Esophagus muscularis mucosa (tissue), 4 donors: ENCODE measurements around the gene JARID2. TPM values are rescaled to one million over a fixed set of nuclear protein-coding genes. Genes with fewer than 3 reads are reported as not detected.

Experiments
- DNase-seq: peaks from one replicate; pipeline ENCODE4 v3.0.0-alpha.2; 2017; ENCODE audit errors: extremely low spot score
- H3K27ac ChIP-seq, 4 donors: fragments of 200-600 bp; sonication (generic); replicated peaks in 1 of 4; 1 replicate in 3 of 4; 2 replicates in 1 of 4; pipeline ENCODE4 v1.5.1; 2016 to 2019; ENCODE audit warnings: mild to moderate bottlenecking in 1 of 4
- H3K27me3 ChIP-seq, 4 donors: fragments of 200-600 bp; sonication (generic); one replicate each; pipeline versions ENCODE4 v1.5.1 to v1.6.0; 2016 to 2019
- H3K36me3 ChIP-seq, 4 donors: fragments of 200-600 bp; sonication (generic); one replicate each; pipeline ENCODE4 v1.5.1; 2016 to 2019
- H3K4me1 ChIP-seq, 4 donors: fragments of 200-600 bp; sonication (generic); one replicate each; pipeline ENCODE4 v1.5.1; 2016 to 2019
- H3K4me3 ChIP-seq, 4 donors: fragments of 200-600 bp; sonication (generic); 1 replicate in 2 of 4; 2 replicates in 2 of 4; pipeline ENCODE4 v1.5.1; 2016 to 2019; ENCODE audit warnings: mild to moderate bottlenecking in 4 of 4, moderate library complexity in 1 of 4
- H3K9me3 ChIP-seq, 4 donors: fragments of 200-600 bp; sonication (generic); 1 replicate in 3 of 4; 2 replicates in 1 of 4; pipeline ENCODE4 v1.5.1; 2016 to 2019
- EP300 ChIP-seq: sonication (generic); formaldehyde crosslinking; IDR thresholded peaks from one replicate; pipeline ENCODE4 v1.6.1; 2017; ENCODE audit warnings: antibody characterized with exemption
- POLR2A ChIP-seq: fragments of 450-650 bp; IDR thresholded peaks from one replicate; pipeline ENCODE4 v1.6.1; 2017; ENCODE audit warnings: antibody characterized with exemption, moderate library complexity, mild to moderate bottlenecking, low read depth
- POLR2AphosphoS5 ChIP-seq, 2 donors: sonication (generic); formaldehyde crosslinking; IDR thresholded peaks; one replicate each; pipeline ENCODE4 v1.6.1; 2017; ENCODE audit warnings: antibody characterized with exemption in 2 of 2
- WGBS: methylation state at CpG from one replicate; pipeline ENCODE4 v1.1.5; 2018; 5-methylcytosine and 5-hydroxymethylcytosine counted together
- intact Hi-C: fragments of 100-400 bp; cut with DNase I; formaldehyde crosslinking; loops from one replicate; pipeline ENCODE4 v1.15.1; 2023
- total RNA-seq, 4 donors: library from RNA; depleted of rRNA; stranded (reverse); fragments of >200 nt; gene quantifications; one replicate each; pipeline versions ENCODE4 v1.1.0 to v1.2.1, GENCODE V29; 2016
- TF ChIP-seq, protein P1 (sequence below), 3 experiments: fragments of 200-600 bp in 2 of 3; fragments of 450-650 bp in 1 of 3; sonication (generic) in 2 of 3; IDR thresholded peaks; one replicate each; pipeline ENCODE4 v1.5.1; 2017 to 2019; ENCODE audit warnings: antibody characterized with exemption in 3 of 3, mild to moderate bottlenecking in 2 of 3, moderate library complexity in 1 of 3

JARID2 gene
- total RNA-seq, 4 donors from 2014 or later, result 5.8 to 10.4 (median 8.1) TPM

DNA sequence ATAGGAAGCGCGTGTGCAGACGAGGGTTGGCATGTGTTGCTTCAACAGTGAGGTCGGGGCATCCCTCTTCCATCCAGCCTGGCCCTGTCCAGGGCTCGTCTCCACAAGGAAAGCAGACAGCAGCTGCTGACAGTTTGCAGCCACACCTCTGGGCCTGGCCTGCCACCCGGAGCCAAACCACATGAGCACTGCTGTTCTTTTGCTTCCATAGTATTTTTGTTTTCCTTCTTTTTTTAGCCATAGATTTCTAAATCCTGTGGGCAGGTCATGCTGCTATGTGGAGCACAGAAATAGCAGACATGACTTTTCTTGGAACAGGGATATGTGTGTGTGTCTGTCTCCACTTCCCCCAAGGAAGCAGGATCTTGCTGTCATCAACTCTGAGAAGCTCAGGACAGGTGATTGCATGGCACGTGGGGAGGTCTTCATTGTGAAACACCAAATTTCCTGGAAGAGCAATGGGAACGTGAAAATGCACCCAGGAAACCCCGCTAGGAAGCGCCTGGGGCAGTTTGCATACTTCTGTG, 249.6 kb downstream of the JARID2 start:
- Histone ChIP-seq H3K36me3 (peaks cover 0 to 30% (median 12%) of the 10 kb centered on the region in 4 donors), H3K9me3 (no peaks in the 10 kb centered on the region), H3K4me1 (peaks cover 31 to 49% (median 34%) of the 10 kb centered on the region in 4 donors), H3K27ac (peak overlapping the region in 2 of 4 donors; percentile 1 to 54), H3K27me3 (no peaks in the 10 kb centered on the region), H3K4me3 (no peak overlapping the region)
- TF ChIP-seq POLR2A (no peak), POLR2AphosphoS5 (IDR thresholded peaks at IDR 0.05) (peak; percentile 37 to 69)
- WGBS, result 61% methylated on average over 10 of the region's 10 CpGs
- intact Hi-C loops, result no loop called here
- no peak for DNase-seq

DNA sequence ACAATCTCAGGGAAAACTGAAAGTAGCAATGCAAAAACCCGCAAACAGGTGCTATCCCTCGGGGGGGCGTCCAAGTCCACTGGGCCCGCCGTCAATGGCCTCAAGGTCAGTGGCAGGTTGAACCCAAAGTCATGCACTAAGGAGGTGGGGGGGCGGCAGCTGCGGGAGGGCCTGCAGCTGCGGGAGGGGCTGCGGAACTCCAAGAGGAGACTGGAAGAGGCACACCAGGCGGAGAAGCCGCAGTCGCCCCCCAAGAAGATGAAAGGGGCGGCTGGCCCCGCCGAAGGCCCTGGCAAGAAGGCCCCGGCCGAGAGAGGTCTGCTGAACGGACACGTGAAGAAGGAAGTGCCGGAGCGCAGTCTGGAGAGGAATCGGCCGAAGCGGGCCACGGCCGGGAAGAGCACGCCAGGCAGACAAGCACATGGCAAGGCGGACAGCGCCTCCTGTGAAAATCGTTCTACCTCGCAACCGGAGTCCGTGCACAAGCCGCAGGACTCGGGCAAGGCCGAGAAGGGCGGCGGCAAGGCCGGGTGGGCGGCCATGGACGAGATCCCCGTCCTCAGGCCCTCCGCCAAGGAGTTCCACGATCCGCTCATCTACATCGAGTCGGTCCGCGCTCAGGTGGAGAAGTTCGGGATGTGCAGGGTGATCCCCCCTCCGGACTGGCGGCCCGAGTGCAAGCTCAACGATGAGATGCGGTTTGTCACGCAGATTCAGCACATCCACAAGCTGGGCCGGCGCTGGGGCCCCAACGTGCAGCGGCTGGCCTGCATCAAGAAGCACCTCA, 250.7 kb downstream of the JARID2 start:
- H3K27me3 ChIP-seq, result no peaks in the 10 kb centered on the region
- no peak for DNase-seq
- TF ChIP-seq EP300, result no peak
- no peak for TF ChIP-seq POLR2A
- TF ChIP-seq POLR2AphosphoS5 (IDR thresholded peaks at IDR 0.05), result no peak
- TF ChIP-seq, protein P1, sequence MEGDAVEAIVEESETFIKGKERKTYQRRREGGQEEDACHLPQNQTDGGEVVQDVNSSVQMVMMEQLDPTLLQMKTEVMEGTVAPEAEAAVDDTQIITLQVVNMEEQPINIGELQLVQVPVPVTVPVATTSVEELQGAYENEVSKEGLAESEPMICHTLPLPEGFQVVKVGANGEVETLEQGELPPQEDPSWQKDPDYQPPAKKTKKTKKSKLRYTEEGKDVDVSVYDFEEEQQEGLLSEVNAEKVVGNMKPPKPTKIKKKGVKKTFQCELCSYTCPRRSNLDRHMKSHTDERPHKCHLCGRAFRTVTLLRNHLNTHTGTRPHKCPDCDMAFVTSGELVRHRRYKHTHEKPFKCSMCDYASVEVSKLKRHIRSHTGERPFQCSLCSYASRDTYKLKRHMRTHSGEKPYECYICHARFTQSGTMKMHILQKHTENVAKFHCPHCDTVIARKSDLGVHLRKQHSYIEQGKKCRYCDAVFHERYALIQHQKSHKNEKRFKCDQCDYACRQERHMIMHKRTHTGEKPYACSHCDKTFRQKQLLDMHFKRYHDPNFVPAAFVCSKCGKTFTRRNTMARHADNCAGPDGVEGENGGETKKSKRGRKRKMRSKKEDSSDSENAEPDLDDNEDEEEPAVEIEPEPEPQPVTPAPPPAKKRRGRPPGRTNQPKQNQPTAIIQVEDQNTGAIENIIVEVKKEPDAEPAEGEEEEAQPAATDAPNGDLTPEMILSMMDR (IDR thresholded peaks at IDR 0.05), result no peak
- intact Hi-C loops, result no loop called here
- WGBS, result 97% methylated on average over 46 of the region's 60 CpGs
- no peak overlapping the region for H3K4me3 ChIP-seq
- peaks cover 22 to 41% (median 26%) of the 10 kb centered on the region in 4 donors for H3K4me1 ChIP-seq
- H3K36me3 ChIP-seq, result peaks cover 0 to 41% (median 22%) of the 10 kb centered on the region in 4 donors
- peak overlapping the region in 1 of 4 donors; percentile 54 for H3K27ac ChIP-seq
- H3K9me3 ChIP-seq, result no peaks in the 10 kb centered on the region

DNA sequence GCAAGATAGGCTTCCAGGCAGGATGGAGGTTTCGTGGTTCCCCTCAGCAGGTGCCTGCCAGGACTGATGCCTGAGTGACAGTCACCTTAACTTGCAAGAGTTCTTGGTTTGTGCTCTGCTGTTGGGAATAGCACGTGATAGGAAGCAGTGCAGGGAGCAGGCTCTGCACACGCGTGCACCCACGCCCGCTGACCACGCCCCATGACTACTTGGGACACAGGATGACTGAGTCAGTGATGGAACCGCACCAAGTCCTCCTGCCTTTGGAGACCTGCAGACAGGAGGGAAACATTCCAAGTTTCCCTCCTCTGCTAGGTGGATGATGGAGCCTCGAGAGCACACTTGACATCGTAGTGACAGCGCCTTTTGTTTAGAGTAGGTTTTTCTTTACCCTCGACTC, 252.8 kb downstream of the JARID2 start:
- Histone ChIP-seq H3K9me3 (no peaks in the 10 kb centered on the region), H3K4me1 (peaks cover 31 to 41% (median 37%) of the 10 kb centered on the region in 4 donors), H3K27ac (no peak overlapping the region), H3K4me3 (no peak overlapping the region), H3K36me3 (peaks cover 0 to 48% (median 24%) of the 10 kb centered on the region in 4 donors), H3K27me3 (no peaks in the 10 kb centered on the region)
- no peak for DNase-seq
- TF ChIP-seq, protein P1 (IDR thresholded peaks at IDR 0.05), result no peak
- TF ChIP-seq POLR2AphosphoS5 (IDR thresholded peaks at IDR 0.05) (no peak), EP300 (no peak), POLR2A (no peak)
- WGBS, result 92% methylated on average over 12 of the region's 12 CpGs
- intact Hi-C loops, result no loop called here

DNA sequence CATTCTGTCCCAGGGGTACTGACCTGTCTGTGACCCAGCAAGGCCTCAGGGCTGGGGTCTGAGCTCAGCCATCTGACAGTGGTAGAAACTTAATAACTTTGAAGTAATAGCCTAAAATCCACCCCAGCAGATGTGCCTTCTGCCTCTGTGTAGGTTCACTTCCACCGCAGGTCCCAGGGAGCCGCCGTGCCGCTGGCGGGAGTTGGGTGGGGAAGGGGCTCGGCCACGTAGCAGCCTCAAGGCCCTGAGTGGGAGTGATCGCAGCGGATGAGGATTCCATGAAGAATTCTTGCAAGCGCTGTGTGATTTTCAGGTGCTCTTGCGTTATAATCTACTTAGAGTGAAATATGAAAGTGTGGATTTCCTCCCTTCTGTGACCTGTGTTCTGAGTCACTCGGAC, 253.3 kb downstream of the JARID2 start:
- no peak for DNase-seq
- 97% methylated on average over 12 of the region's 12 CpGs for WGBS
- Histone ChIP-seq H3K4me3 (no peak overlapping the region), H3K27ac (no peak overlapping the region), H3K27me3 (no peaks in the 10 kb centered on the region), H3K4me1 (peaks cover 36 to 45% (median 40%) of the 10 kb centered on the region in 4 donors), H3K36me3 (peaks cover 0 to 48% (median 24%) of the 10 kb centered on the region in 4 donors), H3K9me3 (no peaks in the 10 kb centered on the region)
- intact Hi-C loops, result no loop called here
- no peak for TF ChIP-seq EP300
- TF ChIP-seq, protein P1 (IDR thresholded peaks at IDR 0.05), result no peak
- no peak for TF ChIP-seq POLR2A
- no peak for TF ChIP-seq POLR2AphosphoS5 (IDR thresholded peaks at IDR 0.05)

DNA sequence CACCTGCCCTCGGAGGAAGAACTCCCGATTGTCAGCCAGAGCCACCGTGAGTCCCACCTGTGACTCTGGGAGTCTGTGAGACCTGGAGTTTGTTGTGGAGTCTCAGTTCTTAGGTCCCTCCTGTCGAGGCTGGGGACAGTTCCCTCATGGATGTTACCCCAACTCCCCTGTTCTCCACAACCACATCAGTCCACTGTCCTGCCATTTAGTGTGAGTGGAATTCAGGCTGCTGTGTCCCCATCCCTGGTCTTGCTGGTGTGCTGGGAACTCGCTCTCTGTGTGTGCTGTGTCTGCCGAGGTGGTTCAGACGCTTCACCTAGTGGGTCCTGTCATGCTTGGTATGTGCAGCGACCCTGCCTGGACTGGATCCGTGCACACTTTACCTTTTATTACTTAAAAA, 253.7 kb downstream of the JARID2 start:
- H3K4me3 ChIP-seq, result no peak overlapping the region
- H3K36me3 ChIP-seq, result peaks cover 0 to 48% (median 24%) of the 10 kb centered on the region in 4 donors
- WGBS, result 98% methylated on average over 9 of the region's 9 CpGs
- intact Hi-C loops, result no loop called here
- no peaks in the 10 kb centered on the region for H3K27me3 ChIP-seq
- no peaks in the 10 kb centered on the region for H3K9me3 ChIP-seq
- H3K4me1 ChIP-seq, result peaks cover 41 to 49% (median 44%) of the 10 kb centered on the region in 4 donors
- TF ChIP-seq, protein P1 (IDR thresholded peaks at IDR 0.05), result no peak
- no peak for TF ChIP-seq POLR2A
- no peak for TF ChIP-seq POLR2AphosphoS5 (IDR thresholded peaks at IDR 0.05)
- no peak for TF ChIP-seq EP300
- DNase-seq, result no peak
- no peak overlapping the region for H3K27ac ChIP-seq
